ENCODE data around the gene HMBS.
A peak's percentile ranks its signal among the peaks of the same experiment; 100 is the strongest.

HMBS gene

GRCh38 chr11:119088406-119088805, 3.7 kb downstream of the HMBS start:
- no peaks in the 10 kb centered on the region for H3K9me2 ChIP-seq (ENCODE audit: low read depth, low read length)
- TF ChIP-seq CTCF (IDR thresholded peaks at IDR 0.05; ENCODE audit: low read length): no peak
- H3K27me3 ChIP-seq (ENCODE audit: insufficient read depth, low read length): no peaks in the 10 kb centered on the region
- H3K4me2 ChIP-seq (ENCODE audit: low read length): no peak overlapping the region
- no peak overlapping the region for H3K9ac ChIP-seq (ENCODE audit: low read length)
- H3K36me3 ChIP-seq (ENCODE audit: insufficient read depth, low read length): peaks cover 26% of the 10 kb centered on the region
- peak overlapping the region; percentile 52 for H3K27ac ChIP-seq (ENCODE audit: low read depth, low read length, poor library complexity, severe bottlenecking)
- no peaks in the 10 kb centered on the region for H3K9me3 ChIP-seq (ENCODE audit: low read length)
- no peaks in the 10 kb centered on the region for H4K20me1 ChIP-seq (ENCODE audit: insufficient read depth, low read length)
- H3K4me1 ChIP-seq (ENCODE audit: insufficient read depth, low read length, severe bottlenecking): peaks cover 38% of the 10 kb centered on the region
- H3F3A ChIP-seq (ENCODE audit: insufficient read depth, low read length): peaks cover 3% of the 10 kb centered on the region
- H3K79me2 ChIP-seq (ENCODE audit: insufficient read depth, low read length): peaks cover 10% of the 10 kb centered on the region; the same call in 1 of the 2 replicates
- H2AFZ ChIP-seq (ENCODE audit: low read length): no peak overlapping the region
- no peak overlapping the region for H3K4me3 ChIP-seq (ENCODE audit: low read depth, low read length, poor library complexity, severe bottlenecking)

DNA sequence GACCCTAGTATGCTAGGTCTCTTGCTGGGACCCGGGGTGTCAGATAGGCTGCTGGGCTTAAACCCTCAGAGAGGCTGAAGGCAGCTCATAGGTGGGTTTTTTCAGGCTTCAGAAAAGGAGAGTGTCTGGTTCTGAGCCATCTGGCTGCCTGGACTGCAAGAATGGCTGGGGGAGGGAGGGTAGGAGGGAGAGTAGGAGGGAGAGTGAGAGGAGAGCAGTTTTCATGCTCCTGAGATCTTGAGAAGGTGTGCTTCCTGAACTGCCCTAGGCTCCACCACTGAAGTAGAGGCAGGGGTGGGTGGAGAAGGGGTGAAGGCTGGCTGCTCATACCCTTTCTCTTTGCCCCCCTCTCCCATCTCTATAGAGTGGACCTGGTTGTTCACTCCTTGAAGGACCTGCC, 4.6 kb downstream of the HMBS start:
- Histone ChIP-seq H4K20me1 (ENCODE audit: insufficient read depth, low read length) (no peaks in the 10 kb centered on the region), H3K36me3 (ENCODE audit: insufficient read depth, low read length) (peaks cover 35% of the 10 kb centered on the region), H3K4me3 (ENCODE audit: low read depth, low read length, poor library complexity, severe bottlenecking) (no peak overlapping the region), H3K4me1 (ENCODE audit: insufficient read depth, low read length, severe bottlenecking) (peaks cover 39% of the 10 kb centered on the region), H3K27ac (ENCODE audit: low read depth, low read length, poor library complexity, severe bottlenecking) (peak overlapping the region; percentile 10), H3K9ac (ENCODE audit: low read length) (no peak overlapping the region), H3K4me2 (ENCODE audit: low read length) (no peak overlapping the region), H3K27me3 (ENCODE audit: insufficient read depth, low read length) (no peaks in the 10 kb centered on the region), H3K9me3 (ENCODE audit: low read length) (no peaks in the 10 kb centered on the region), H2AFZ (ENCODE audit: low read length) (no peak overlapping the region), H3F3A (ENCODE audit: insufficient read depth, low read length) (peaks cover 3% of the 10 kb centered on the region), H3K9me2 (ENCODE audit: low read depth, low read length) (no peaks in the 10 kb centered on the region), H3K79me2 (ENCODE audit: insufficient read depth, low read length) (peaks cover 19% of the 10 kb centered on the region)
- no peak for TF ChIP-seq CTCF (IDR thresholded peaks at IDR 0.05; ENCODE audit: low read length)
- no peak for TF ChIP-seq EZH2 (IDR thresholded peaks at IDR 0.05; ENCODE audit: borderline replicate concordance, low read length)

DNA sequence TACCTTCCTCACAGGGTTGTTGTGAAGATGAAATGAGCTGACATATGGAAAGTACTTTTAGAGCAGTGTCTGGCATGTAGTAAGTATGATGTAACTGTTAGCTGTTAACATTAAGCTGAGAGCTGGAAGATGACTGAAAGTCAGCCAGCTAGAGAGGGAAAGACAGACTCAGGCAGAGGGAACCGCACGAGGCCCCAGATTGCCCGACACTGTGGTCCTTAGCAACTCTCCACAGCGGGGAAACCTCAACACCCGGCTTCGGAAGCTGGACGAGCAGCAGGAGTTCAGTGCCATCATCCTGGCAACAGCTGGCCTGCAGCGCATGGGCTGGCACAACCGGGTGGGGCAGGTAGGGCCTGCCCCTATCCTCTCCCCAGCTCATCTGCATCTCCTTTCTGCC, 6.5 kb downstream of the HMBS start:
- Histone ChIP-seq H3K4me3 (ENCODE audit: low read depth, low read length, poor library complexity, severe bottlenecking) (no peak overlapping the region), H3K27me3 (ENCODE audit: insufficient read depth, low read length) (no peaks in the 10 kb centered on the region), H4K20me1 (ENCODE audit: insufficient read depth, low read length) (no peaks in the 10 kb centered on the region), H3K36me3 (ENCODE audit: insufficient read depth, low read length) (peaks cover 48% of the 10 kb centered on the region), H3K4me2 (ENCODE audit: low read length) (no peak overlapping the region), H3K9me3 (ENCODE audit: low read length) (no peaks in the 10 kb centered on the region), H3K9me2 (ENCODE audit: low read depth, low read length) (no peaks in the 10 kb centered on the region), H3K79me2 (ENCODE audit: insufficient read depth, low read length) (peaks cover 18% of the 10 kb centered on the region), H3K4me1 (ENCODE audit: insufficient read depth, low read length, severe bottlenecking) (peaks cover 36% of the 10 kb centered on the region), H2AFZ (ENCODE audit: low read length) (no peak overlapping the region), H3F3A (ENCODE audit: insufficient read depth, low read length) (peaks cover 3% of the 10 kb centered on the region), H3K27ac (ENCODE audit: low read depth, low read length, poor library complexity, severe bottlenecking) (peak overlapping the region; percentile 60), H3K9ac (ENCODE audit: low read length) (no peak overlapping the region; the same call in 1 of the 2 replicates)
- TF ChIP-seq EZH2 (IDR thresholded peaks at IDR 0.05; ENCODE audit: borderline replicate concordance, low read length): no peak
